NCI-H526 (cell line): ENCODE results near the gene SH3BP4.
A peak's percentile ranks its signal among the peaks of the same experiment; 100 is the strongest.

Source experiments
- DNase-seq, 2 experiments: peaks; one replicate each; lab custom pipeline; 2025; lab: John Stamatoyannopoulos, UW

SH3BP4 gene

GRCh38 chr2:234999740-235000425 is 48.1 kb downstream of the SH3BP4 start:
- DNase-seq = no peak

GRCh38 chr2:235000426-235001236 is 48.8 kb downstream of the SH3BP4 start:
- DNase-seq = no peak

- DNase-seq = no peak
Observed at GRCh38 chr2:235001237-235002133, 49.7 kb downstream of the SH3BP4 start.

GRCh38 chr2:235002198-235003095 is 50.6 kb downstream of the SH3BP4 start:
- DNase-seq = no peak

- DNase-seq = no peak
Observed at GRCh38 chr2:235003096-235003775, 51.4 kb downstream of the SH3BP4 start.

GRCh38 chr2:235004329-235004903 is 52.6 kb downstream of the SH3BP4 start:
- no peak for DNase-seq

- no peak for DNase-seq
Observed at GRCh38 chr2:235005023-235005422, 53.2 kb downstream of the SH3BP4 start.

DNA sequence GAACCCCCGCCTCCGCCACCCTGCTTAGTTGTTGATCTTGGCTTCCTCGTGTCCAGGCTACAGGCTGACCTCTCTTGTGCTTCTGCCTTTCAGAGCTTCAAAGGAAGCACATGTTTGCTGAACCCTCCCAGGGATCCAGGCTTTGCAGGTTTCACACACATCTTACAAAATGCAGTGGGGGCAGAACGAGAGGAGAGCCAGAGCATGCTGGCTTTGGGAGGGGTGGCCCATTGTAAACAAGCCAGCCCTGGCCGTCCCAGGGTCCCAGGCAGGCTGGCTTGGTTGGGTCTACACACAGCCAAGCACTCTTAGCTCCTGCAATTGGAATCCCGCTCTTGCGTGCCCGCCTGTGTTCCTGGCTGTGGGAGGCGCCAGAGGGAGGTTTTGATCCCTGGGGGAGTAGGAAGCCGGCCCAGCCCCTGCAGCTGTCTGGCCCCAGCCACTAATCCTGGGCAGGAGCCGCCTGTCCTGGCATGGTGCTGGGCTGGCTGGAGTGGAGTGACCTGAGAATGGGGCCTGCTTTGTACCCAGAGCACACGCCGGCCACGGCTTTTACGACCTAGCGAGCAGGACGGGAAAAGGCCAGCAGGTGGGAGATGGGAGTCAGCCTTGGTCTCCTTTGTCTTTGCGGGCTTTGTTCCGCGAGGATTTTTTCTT is 53.9 kb downstream of the SH3BP4 start:
- peak in 1 of 2 experiments; percentile 32 for DNase-seq

- no peak for DNase-seq
Observed at GRCh38 chr2:235006461-235006860, 54.6 kb downstream of the SH3BP4 start.

- no peak for DNase-seq
Observed at GRCh38 chr2:235006986-235007385, 55.2 kb downstream of the SH3BP4 start.

GRCh38 chr2:235007664-235008457 is 56.0 kb downstream of the SH3BP4 start:
- DNase-seq = no peak

DNA sequence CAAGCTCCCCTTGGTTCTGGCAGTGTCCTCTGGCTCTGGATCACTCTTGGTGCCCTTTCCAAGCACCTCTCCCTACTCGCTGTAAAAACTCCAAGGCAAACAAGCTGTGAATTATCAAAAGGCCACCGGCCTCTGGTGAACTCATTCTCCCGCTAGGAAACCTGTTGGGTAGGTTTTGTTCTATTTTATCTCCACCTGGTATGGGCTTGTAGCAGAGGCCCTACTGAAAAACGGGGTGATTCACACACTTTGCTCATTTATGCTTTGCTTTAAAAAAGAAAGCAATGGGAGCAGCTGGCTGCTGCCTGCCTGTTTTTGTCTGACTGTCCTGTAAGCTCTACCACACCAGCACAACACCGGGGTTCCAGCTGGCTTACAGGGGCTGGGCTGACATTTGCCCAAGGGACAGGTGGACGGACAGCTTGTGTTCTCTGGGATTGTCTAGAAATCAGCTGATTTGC is 56.8 kb downstream of the SH3BP4 start:
- DNase-seq = peak; percentile 43 to 70

DNA sequence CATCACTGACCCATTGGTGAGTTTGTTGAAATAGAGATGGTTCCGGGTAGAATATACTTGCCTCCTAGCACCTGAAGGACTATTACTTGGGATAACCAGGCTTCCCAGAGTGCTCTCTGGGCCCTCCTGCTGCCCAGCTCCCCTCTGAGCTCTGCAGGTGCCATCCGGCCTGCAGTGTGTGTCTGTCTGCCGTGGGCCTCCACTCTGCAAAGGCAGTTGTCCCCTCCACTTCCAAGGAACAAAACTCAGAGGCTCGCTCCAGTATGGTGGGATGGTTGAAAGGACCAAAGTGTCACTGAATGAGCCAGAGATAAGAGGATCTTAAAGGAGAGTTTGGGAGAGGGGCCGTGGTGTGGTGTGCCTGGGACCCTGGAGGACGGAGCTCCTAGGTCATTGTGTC is 57.3 kb downstream of the SH3BP4 start:
- no peak for DNase-seq

GRCh38 chr2:235010117-235010714 is 58.4 kb downstream of the SH3BP4 start:
- no peak for DNase-seq

DNA sequence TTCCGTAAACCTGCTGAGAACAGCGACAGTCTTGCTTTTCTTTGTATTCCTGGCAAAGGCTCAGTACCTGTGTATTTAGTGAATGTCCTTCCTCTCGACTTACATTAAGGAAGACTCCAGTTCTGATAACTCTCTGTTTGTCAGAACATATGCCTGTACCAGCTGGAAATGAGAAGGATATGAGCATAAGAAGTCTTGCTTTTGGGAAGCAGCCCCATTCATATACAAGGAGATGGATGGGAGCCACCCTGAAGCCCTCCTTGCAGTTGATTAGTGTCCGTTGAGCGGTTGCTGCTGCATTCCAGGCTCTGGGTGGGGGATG is 59.8 kb downstream of the SH3BP4 start:
- DNase-seq = no peak

GRCh38 chr2:235011929-235012631 is 60.3 kb downstream of the SH3BP4 start:
- DNase-seq = no peak

GRCh38 chr2:235017441-235017840 is 65.6 kb downstream of the SH3BP4 start:
- no peak for DNase-seq

DNA sequence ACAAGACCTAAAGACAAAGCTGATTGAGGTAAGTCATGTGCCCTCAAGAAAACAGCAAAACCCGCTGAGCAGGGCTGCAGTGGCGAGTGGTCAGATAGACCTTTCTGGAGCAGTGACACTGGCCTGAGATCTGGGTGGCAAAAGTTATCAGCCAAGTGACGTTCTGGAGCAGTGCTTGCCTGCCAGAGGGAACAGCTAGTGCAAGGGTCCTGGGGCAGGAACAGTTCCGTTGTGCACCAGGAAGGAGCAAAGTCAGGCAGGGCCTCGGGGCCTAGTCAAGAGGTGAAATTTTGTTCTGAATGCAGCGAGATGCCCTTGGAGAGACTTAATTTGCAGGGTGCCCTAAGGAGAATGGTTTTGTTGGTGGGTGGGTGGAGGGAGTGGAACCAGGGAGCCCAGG is 67.0 kb downstream of the SH3BP4 start:
- DNase-seq = no peak
